Liver (tissue), 9 donors: ENCODE measurements around the gene HCK. TPM values are rescaled to one million over a fixed set of nuclear protein-coding genes. Genes with fewer than 3 reads are reported as not detected.
A peak's percentile ranks its signal among the peaks of the same experiment; 100 is the strongest.

Source experiments
- DNase-seq: peaks from one replicate; pipeline ENCODE4 v3.0.0-alpha.2; 2017; ENCODE audit warnings: low spot score
- H3K27ac ChIP-seq, 2 donors: one replicate each; pipeline ENCODE4 v1.7.0; 2013; ENCODE audit warnings: inconsistent platforms in 2 of 2, low read length in 2 of 2, control low read depth in 1 of 2, low read depth in 1 of 2, mild to moderate bottlenecking in 1 of 2
- H3K27me3 ChIP-seq, 4 donors: one replicate each; pipeline versions ENCODE4 v1.6.1 to v1.7.0; 2013; ENCODE audit warnings: low read length in 3 of 4, inconsistent platforms in 1 of 4, mild to moderate bottlenecking in 1 of 4, moderate library complexity in 1 of 4; ENCODE audit not compliant: control insufficient read depth in 4 of 4, insufficient read depth in 4 of 4
- H3K36me3 ChIP-seq, 4 donors: one replicate each; pipeline versions ENCODE4 v1.6.1 to v1.7.0; 2013; ENCODE audit warnings: low read length in 3 of 4, mild to moderate bottlenecking in 3 of 4, low read depth in 1 of 4, moderate library complexity in 1 of 4; ENCODE audit not compliant: control insufficient read depth in 4 of 4, insufficient read depth in 3 of 4
- H3K4me1 ChIP-seq, 4 donors: one replicate each; pipeline versions ENCODE4 v1.6.1 to v1.7.0; 2013; ENCODE audit warnings: low read length in 3 of 4, mild to moderate bottlenecking in 3 of 4, moderate library complexity in 1 of 4; ENCODE audit not compliant: control insufficient read depth in 4 of 4, insufficient read depth in 4 of 4
- H3K4me3 ChIP-seq, 3 donors: one replicate each; pipeline versions ENCODE4 v1.6.1 to v1.7.0; 2013; ENCODE audit warnings: low read length in 3 of 3, control low read depth in 1 of 3, low read depth in 1 of 3, mild to moderate bottlenecking in 1 of 3
- H3K9ac ChIP-seq, 2 donors: one replicate each; pipeline ENCODE4 v1.7.0; 2013; ENCODE audit warnings: low read length in 2 of 2, mild to moderate bottlenecking in 2 of 2, moderate library complexity in 2 of 2, control low read depth in 1 of 2, low read depth in 1 of 2
- H3K9me3 ChIP-seq, 4 donors: one replicate each; pipeline versions ENCODE4 v1.6.1 to v1.7.0; 2013; ENCODE audit warnings: low read length in 3 of 4; ENCODE audit not compliant: control insufficient read depth in 4 of 4
- ATF3 ChIP-seq: IDR thresholded peaks from 2 replicates; pipeline ENCODE4 v1.6.1; 2016; ENCODE audit warnings: antibody characterized with exemption
- CTCF ChIP-seq: fragments of 150-350 bp; IDR thresholded peaks from 2 replicates; pipeline ENCODE4 v1.5.1; 2017; ENCODE audit warnings: improper control_type of control experiment, low read depth, low read length; ENCODE audit not compliant: missing input control
- EGR1 ChIP-seq, 2 donors: IDR thresholded peaks; 2 replicates each; pipeline ENCODE4 v1.6.1; 2016 to 2018; ENCODE audit warnings: antibody characterized with exemption in 2 of 2, low read depth in 2 of 2
- FOXA1 ChIP-seq: IDR thresholded peaks from 2 replicates; pipeline ENCODE4 v1.6.1; 2016; ENCODE audit warnings: antibody characterized with exemption
- HNF4A ChIP-seq, 2 donors: conservative IDR thresholded peaks; 2 replicates each; pipeline ENCODE4 v1.6.1; 2016; ENCODE audit warnings: antibody characterized with exemption in 2 of 2, mild to moderate bottlenecking in 2 of 2
- HNF4G ChIP-seq: IDR thresholded peaks from 2 replicates; pipeline ENCODE4 v1.6.1; 2016; ENCODE audit warnings: antibody characterized with exemption
- JUND ChIP-seq, 2 donors: IDR thresholded peaks; 2 replicates each; pipeline ENCODE4 v1.6.1; 2016; ENCODE audit warnings: antibody characterized with exemption in 2 of 2
- MAX ChIP-seq: IDR thresholded peaks from 2 replicates; pipeline ENCODE4 v1.6.1; 2016; ENCODE audit warnings: antibody characterized with exemption
- REST ChIP-seq: IDR thresholded peaks from 2 replicates; pipeline ENCODE4 v1.6.1; 2016; ENCODE audit warnings: antibody characterized with exemption, mild to moderate bottlenecking
- YY1 ChIP-seq: IDR thresholded peaks from 2 replicates; pipeline ENCODE4 v1.6.1; 2016; ENCODE audit warnings: antibody characterized with exemption, mild to moderate bottlenecking
- WGBS: extraction: QIAGEN DNeasy Blood & Tissue Kit; methylation state at CpG from one replicate; pipeline ENCODE4 v1.1.7; 2013; 5-methylcytosine and 5-hydroxymethylcytosine counted together
- polyA plus RNA-seq, 2 donors: library from polyadenylated mRNA; stranded (reverse) in 1 of 2; unstranded in 1 of 2; fragments of 200-250 nt in 1 of 2; fragments of >200 nt in 1 of 2; fragmentation: Nextera tagmentation in 1 of 2; extraction: Ambion mirVana in 1 of 2; gene quantifications; one replicate each; pipeline versions ENCODE4 v1.2.1 to v1.2.3, GENCODE V29; 2013 to 2015
- total RNA-seq, 2 donors: library from RNA; depleted of rRNA; stranded (reverse); fragments of >200 nt; gene quantifications; one replicate each; pipeline ENCODE4 v1.2.3, GENCODE V29; 2014
- donor health status: healthy.
- donor health status: healthy.
- donor health status: healthy.
- donor health status: healthy.
- donor health status: healthy.

The HCK gene
- total and polyA plus RNA-seq, 4 donors: 1.8 to 20.6 (median 10.2) TPM

GRCh38 chr20:32083469-32083868 lies 31.4 kb downstream of the HCK start:
- no peak for DNase-seq
- no peak overlapping the region for H3K9ac ChIP-seq
- H3K4me3 ChIP-seq: no peak overlapping the region
- H3K4me1 ChIP-seq: no peaks in the 10 kb centered on the region
- H3K36me3 ChIP-seq: no peaks in the 10 kb centered on the region
- no peak overlapping the region for H3K27ac ChIP-seq
- WGBS: 87% methylated on average over 6 of the region's 6 CpGs
- H3K9me3 ChIP-seq: no peaks in the 10 kb centered on the region
- peaks cover 0 to 4% (median 0%) of the 10 kb centered on the region in 4 donors for H3K27me3 ChIP-seq
- no peak for TF ChIP-seq FOXA1
- no peak for TF ChIP-seq HNF4G
- no peak for TF ChIP-seq CTCF
- TF ChIP-seq MAX: no peak
- no peak for TF ChIP-seq HNF4A (conservative IDR thresholded peaks at IDR 0.05)
- TF ChIP-seq JUND (IDR thresholded peaks at IDR 0.05): no peak
- TF ChIP-seq YY1: no peak
- no peak for TF ChIP-seq REST

- no peak for DNase-seq
- Histone ChIP-seq H3K36me3 (peaks cover 0 to 4% (median 0%) of the 10 kb centered on the region in 4 donors), H3K9ac (no peak overlapping the region), H3K4me1 (peaks cover 0 to 4% (median 0%) of the 10 kb centered on the region in 4 donors), H3K9me3 (no peaks in the 10 kb centered on the region), H3K4me3 (no peak overlapping the region), H3K27ac (no peak overlapping the region), H3K27me3 (no peaks in the 10 kb centered on the region)
- TF ChIP-seq EGR1 (IDR thresholded peaks at IDR 0.05; ENCODE audit: low read depth in 2 of 2) (no peak), FOXA1 (no peak), MAX (no peak), HNF4A (conservative IDR thresholded peaks at IDR 0.05) (peak in 1 of 2 donors; percentile 5), YY1 (no peak), ATF3 (no peak), CTCF (no peak)
- WGBS: 54% methylated on average over 3 of the region's 3 CpGs
These were observed 35.0 kb downstream of the HCK start for GRCh38 chr20:32087070-32087469.
